Rectal smooth muscle tissue (tissue), 1 donor: ENCODE results near the gene MAMLD1.

Source experiments
- H3K27ac ChIP-seq: one replicate; pipeline ENCODE4 v1.7.0; 2013; ENCODE audit warnings: low read depth, low read length, inconsistent platforms
- H3K27me3 ChIP-seq: one replicate; pipeline ENCODE4 v1.7.0; 2013; ENCODE audit warnings: low read length; ENCODE audit not compliant: control insufficient read depth, insufficient read depth
- H3K36me3 ChIP-seq: one replicate; pipeline ENCODE4 v1.7.0; 2013; ENCODE audit warnings: low read length; ENCODE audit not compliant: control insufficient read depth, insufficient read depth
- H3K4me1 ChIP-seq: one replicate; pipeline ENCODE4 v1.7.0; 2013; ENCODE audit warnings: low read length; ENCODE audit not compliant: control insufficient read depth, insufficient read depth
- H3K4me3 ChIP-seq: one replicate; pipeline ENCODE4 v1.7.0; 2013; ENCODE audit warnings: low read length
- H3K9ac ChIP-seq: one replicate; pipeline ENCODE4 v1.7.0; 2013; ENCODE audit warnings: low read length

The MAMLD1 gene

GRCh38 chrX:150514462-150514861 is 151.3 kb downstream of the MAMLD1 start:
- Histone ChIP-seq H3K36me3 (no peaks in the 10 kb centered on the region), H3K4me1 (no peaks in the 10 kb centered on the region), H3K27ac (no peak overlapping the region), H3K27me3 (peaks cover 5% of the 10 kb centered on the region), H3K9ac (no peak overlapping the region), H3K4me3 (no peak overlapping the region)

DNA sequence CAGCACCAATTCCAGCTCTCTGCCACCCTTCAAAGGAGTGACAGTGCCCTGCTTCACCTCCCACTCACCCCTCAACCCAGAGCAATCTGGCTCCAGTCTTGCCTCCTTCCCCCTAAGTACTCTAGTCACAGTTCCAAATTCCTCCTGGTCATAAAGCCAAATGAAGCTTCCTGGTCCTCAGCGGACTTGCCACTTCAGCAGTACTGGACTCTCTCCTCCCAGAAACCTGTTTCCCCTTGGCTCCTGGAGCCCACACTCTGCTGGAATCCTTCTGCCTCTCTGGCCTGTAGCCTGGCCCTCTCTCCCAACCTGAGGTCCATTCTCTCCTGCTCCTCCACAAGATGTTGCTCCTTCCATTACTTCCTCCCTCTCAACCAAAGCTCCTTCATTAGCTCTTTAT is 152.7 kb downstream of the MAMLD1 start:
- Histone ChIP-seq H3K4me3 (no peak overlapping the region), H3K27ac (no peak overlapping the region), H3K36me3 (no peaks in the 10 kb centered on the region)

GRCh38 chrX:150517303-150517910 is 154.3 kb downstream of the MAMLD1 start:
- H3K9ac ChIP-seq: no peak overlapping the region
- H3K4me1 ChIP-seq: no peaks in the 10 kb centered on the region
- H3K36me3 ChIP-seq: no peaks in the 10 kb centered on the region
- no peak overlapping the region for H3K27ac ChIP-seq
- no peak overlapping the region for H3K4me3 ChIP-seq
- H3K27me3 ChIP-seq: peaks cover 3% of the 10 kb centered on the region

More for the DNA sequence above, 152.7 kb downstream of the MAMLD1 start:
- H3K4me1 ChIP-seq: no peaks in the 10 kb centered on the region
- no peak overlapping the region for H3K9ac ChIP-seq
- peaks cover 3% of the 10 kb centered on the region for H3K27me3 ChIP-seq

GRCh38 chrX:150522494-150522893 is 159.4 kb downstream of the MAMLD1 start:
- H3K4me3 ChIP-seq: no peak overlapping the region
- H3K36me3 ChIP-seq: no peaks in the 10 kb centered on the region
- H3K27ac ChIP-seq: no peak overlapping the region
- H3K9ac ChIP-seq: no peak overlapping the region
- H3K27me3 ChIP-seq: peaks cover 3% of the 10 kb centered on the region
- H3K4me1 ChIP-seq: no peaks in the 10 kb centered on the region

DNA sequence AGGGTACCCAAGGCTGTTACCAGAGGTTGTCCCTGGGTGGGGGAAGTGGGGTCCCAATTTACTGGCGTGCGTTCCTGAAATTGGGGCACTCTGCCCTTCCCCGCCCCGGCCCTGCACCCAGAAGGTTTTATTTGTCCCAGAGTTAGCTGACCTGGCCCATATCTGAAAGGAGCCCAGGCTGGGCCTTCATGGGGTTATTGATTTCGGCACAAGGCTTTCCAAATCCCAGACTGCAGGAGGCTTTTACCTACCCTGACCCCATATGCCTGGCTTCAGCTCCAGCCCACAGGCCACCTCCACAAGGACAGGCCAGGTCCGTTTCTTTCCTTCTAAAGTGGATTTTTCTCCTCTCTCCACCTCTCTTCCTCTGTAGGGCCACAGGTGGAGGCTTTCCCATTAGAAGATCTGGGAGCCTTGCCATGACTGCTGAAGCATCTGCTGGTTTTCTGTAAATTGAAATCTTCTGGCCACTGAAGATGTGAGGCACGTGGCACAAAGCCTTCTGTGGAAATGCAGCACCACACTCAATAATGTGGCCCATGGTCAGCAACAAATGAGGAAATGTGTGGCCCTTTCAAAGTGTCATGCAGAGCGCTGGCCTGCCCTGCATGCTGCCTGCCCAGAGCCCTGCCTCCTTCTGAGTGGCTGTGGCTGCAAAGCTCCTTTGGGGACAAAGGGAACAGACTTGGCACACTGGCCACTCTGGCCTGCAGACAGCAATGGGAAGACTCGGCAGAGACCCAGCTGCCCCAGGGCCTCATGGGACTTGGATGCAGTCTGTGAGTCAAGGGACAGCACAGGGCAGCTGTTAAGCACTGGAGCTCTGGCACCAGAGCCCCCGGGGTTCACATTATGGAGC is 162.2 kb downstream of the MAMLD1 start:
- no peaks in the 10 kb centered on the region for H3K4me1 ChIP-seq
- H3K9ac ChIP-seq: no peak overlapping the region
- H3K4me3 ChIP-seq: no peak overlapping the region
- peaks cover 3% of the 10 kb centered on the region for H3K27me3 ChIP-seq
- H3K36me3 ChIP-seq: no peaks in the 10 kb centered on the region
- no peak overlapping the region for H3K27ac ChIP-seq

- Histone ChIP-seq H3K36me3 (no peaks in the 10 kb centered on the region), H3K27me3 (peaks cover 3% of the 10 kb centered on the region), H3K27ac (no peak overlapping the region), H3K4me3 (no peak overlapping the region), H3K4me1 (no peaks in the 10 kb centered on the region), H3K9ac (no peak overlapping the region)
Observed at GRCh38 chrX:150526692-150527091, 163.6 kb downstream of the MAMLD1 start.

GRCh38 chrX:150527108-150527507 is 164.0 kb downstream of the MAMLD1 start:
- Histone ChIP-seq H3K36me3 (no peaks in the 10 kb centered on the region), H3K4me3 (no peak overlapping the region), H3K4me1 (no peaks in the 10 kb centered on the region)

GRCh38 chrX:150529587-150529986 is 166.5 kb downstream of the MAMLD1 start:
- Histone ChIP-seq H3K27me3 (peaks cover 3% of the 10 kb centered on the region), H3K9ac (no peak overlapping the region), H3K36me3 (no peaks in the 10 kb centered on the region), H3K27ac (no peak overlapping the region), H3K4me1 (no peaks in the 10 kb centered on the region), H3K4me3 (no peak overlapping the region)

More at GRCh38 chrX:150527108-150527507, 164.0 kb downstream of the MAMLD1 start:
- H3K27me3 ChIP-seq: peaks cover 3% of the 10 kb centered on the region
- no peak overlapping the region for H3K9ac ChIP-seq
- no peak overlapping the region for H3K27ac ChIP-seq

DNA sequence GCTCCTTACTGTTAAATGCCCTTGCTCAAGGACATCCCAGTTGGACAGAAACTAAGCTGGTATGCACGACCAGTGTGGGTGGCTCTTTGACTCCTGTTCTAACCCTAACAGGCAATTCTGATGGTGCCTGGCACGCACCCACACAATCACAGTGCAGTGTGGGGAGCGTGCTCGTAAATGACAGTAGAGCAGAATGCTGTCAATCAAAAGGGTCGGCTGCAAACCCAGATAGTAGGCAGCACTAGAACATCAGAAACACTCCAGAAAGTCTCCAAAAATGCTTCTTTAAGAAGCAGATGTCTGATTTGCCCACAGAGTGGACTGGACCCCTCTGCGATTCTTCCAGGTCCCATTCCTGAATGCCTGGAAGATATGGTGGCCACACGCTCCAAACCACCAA is 167.7 kb downstream of the MAMLD1 start:
- Histone ChIP-seq H3K4me3 (no peak overlapping the region), H3K27ac (no peak overlapping the region), H3K4me1 (no peaks in the 10 kb centered on the region), H3K27me3 (peaks cover 3% of the 10 kb centered on the region), H3K36me3 (no peaks in the 10 kb centered on the region), H3K9ac (no peak overlapping the region)

DNA sequence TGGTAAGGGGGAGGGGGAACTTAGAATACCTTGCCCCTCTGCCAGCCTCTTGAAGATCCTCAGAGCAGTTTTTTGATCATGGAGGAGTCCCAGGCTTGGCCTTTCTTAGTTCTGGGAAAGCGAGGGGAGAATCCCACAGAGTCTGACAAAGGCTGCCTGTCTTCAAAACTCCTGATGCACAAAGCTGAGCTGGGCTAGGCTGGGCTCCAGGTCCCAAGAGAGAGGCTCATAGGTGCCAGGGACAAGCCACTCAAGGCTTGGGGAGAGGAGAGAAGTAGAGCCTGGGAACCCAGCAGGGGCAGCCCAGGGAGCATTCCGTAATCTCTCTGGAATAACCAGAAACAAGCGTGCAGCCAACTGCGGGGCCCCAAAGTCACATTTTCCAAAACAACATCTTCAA is 168.3 kb downstream of the MAMLD1 start:
- Histone ChIP-seq H3K9ac (no peak overlapping the region), H3K4me1 (no peaks in the 10 kb centered on the region), H3K4me3 (no peak overlapping the region), H3K27me3 (peaks cover 3% of the 10 kb centered on the region), H3K27ac (no peak overlapping the region), H3K36me3 (no peaks in the 10 kb centered on the region)

DNA sequence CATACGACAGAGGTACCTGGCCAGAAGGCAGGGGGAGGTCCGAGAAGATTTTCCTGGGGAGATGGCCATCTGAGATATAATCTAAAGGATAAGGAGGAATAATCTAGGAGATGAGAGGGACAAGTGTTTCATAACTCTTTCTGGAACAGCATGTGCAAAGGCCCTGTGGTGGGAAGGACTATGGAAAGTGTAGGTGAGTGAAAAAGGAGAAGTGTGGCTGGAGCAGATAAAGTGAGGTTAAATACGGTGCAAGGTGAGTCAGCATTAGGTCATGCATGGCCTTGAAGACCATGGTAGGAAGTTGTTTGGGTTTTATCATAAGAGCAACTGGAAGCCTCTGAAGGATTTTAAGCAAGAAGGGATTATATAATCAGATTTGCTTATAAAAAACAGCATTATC is 170.7 kb downstream of the MAMLD1 start:
- Histone ChIP-seq H3K9ac (no peak overlapping the region), H3K36me3 (no peaks in the 10 kb centered on the region), H3K4me3 (no peak overlapping the region), H3K4me1 (no peaks in the 10 kb centered on the region), H3K27me3 (no peaks in the 10 kb centered on the region), H3K27ac (no peak overlapping the region)

GRCh38 chrX:150536455-150537116 is 173.5 kb downstream of the MAMLD1 start:
- Histone ChIP-seq H3K4me1 (no peaks in the 10 kb centered on the region), H3K9ac (no peak overlapping the region), H3K27me3 (no peaks in the 10 kb centered on the region), H3K36me3 (no peaks in the 10 kb centered on the region), H3K27ac (no peak overlapping the region), H3K4me3 (no peak overlapping the region)
